HEK293T (cell line): ENCODE results near the gene CAPZA2.

Experiments
- BHLHE40 ChIP-seq: fragments of 450-650 bp; IDR thresholded peaks from 2 replicates; pipeline ENCODE4 v1.6.1; 2016; ENCODE audit warnings: mild to moderate bottlenecking, moderate library complexity, borderline replicate concordance
- FOXA1 ChIP-seq: fragments of 450-650 bp; IDR thresholded peaks from 2 replicates; pipeline ENCODE4 v1.6.1; 2016; ENCODE audit warnings: mild to moderate bottlenecking
- HDGF ChIP-seq: fragments of 450-650 bp; IDR thresholded peaks from 2 replicates; pipeline ENCODE4 v1.6.1; 2017; ENCODE audit warnings: antibody characterized with exemption, borderline replicate concordance
- LEF1 ChIP-seq: fragments of 450-650 bp; IDR thresholded peaks from 2 replicates; pipeline ENCODE4 v1.6.1; 2017; ENCODE audit warnings: mild to moderate bottlenecking, borderline replicate concordance
- TF ChIP-seq, protein P1 (sequence below): fragments of 450-650 bp; IDR thresholded peaks from 2 replicates; pipeline ENCODE4 v1.6.1; 2016

DNA sequence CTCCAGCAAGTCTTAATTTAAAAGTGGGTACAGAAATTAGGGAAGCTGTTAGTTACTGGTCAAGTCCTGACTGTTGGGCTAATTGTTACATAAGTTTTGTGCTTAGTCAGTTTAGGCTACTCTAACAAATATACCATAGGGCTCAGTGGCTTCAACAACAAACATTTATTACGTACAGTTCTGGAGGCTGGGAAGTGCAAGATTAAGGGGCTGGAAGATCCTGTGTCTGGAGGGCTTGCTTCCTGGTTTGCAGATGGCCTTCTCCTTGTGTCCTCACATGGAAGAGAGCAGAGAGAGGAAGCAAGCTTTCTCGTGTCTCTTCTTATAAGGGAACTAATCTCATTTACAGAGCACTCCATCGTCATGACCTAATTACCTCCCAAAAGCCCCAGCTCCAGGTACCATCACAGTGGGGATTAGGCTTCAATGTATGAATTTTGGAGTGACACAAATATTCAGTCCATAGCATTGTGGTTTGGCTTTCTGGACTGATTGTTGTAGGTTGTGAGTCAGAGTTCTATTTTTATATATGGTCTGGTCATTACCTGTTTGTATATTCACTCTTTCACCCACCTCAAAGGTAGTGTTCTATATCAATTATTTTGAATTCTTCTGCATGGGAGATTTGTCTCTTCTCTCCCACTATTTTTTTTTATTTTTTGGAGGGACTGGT, 108.0 kb downstream of the CAPZA2 start:
- TF ChIP-seq, protein P1, sequence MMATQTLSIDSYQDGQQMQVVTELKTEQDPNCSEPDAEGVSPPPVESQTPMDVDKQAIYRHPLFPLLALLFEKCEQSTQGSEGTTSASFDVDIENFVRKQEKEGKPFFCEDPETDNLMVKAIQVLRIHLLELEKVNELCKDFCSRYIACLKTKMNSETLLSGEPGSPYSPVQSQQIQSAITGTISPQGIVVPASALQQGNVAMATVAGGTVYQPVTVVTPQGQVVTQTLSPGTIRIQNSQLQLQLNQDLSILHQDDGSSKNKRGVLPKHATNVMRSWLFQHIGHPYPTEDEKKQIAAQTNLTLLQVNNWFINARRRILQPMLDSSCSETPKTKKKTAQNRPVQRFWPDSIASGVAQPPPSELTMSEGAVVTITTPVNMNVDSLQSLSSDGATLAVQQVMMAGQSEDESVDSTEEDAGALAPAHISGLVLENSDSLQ: no peak
- TF ChIP-seq HDGF (no peak), FOXA1 (no peak), BHLHE40 (no peak), LEF1 (no peak)
